HepG2 (cell line): ENCODE measurements around the gene SERTAD3. TPM values are rescaled to one million over a fixed set of nuclear protein-coding genes. Genes with fewer than 3 reads are reported as not detected.

Experiments used
- EP300 ChIP-seq, 3 experiments: sonication (generic) in 1 of 3; formaldehyde crosslinking in 1 of 3; IDR thresholded peaks; 2 replicates each; pipeline versions ENCODE4 v1.5.1 to v1.6.1; 2011 to 2020; ENCODE audit warnings: low read depth in 2 of 3, low read length in 2 of 3, borderline replicate concordance in 1 of 3, improper control_type of control experiment in 1 of 3, mild to moderate bottlenecking in 1 of 3, missing genetic modification reagents in 1 of 3, moderate library complexity in 1 of 3
- MED1 ChIP-seq: sonication (generic); formaldehyde crosslinking; IDR thresholded peaks from 2 replicates; pipeline ENCODE4 v1.4.0; 2020; ENCODE audit warnings: missing genetic modification reagents
- NR2C2 ChIP-seq: sonication (generic); formaldehyde crosslinking; IDR thresholded peaks from 2 replicates; pipeline ENCODE4 v1.4.0; 2020; ENCODE audit warnings: missing genetic modification reagents, mild to moderate bottlenecking, moderate library complexity, borderline replicate concordance
- NR2F6 ChIP-seq, 2 experiments: IDR thresholded peaks; 2 replicates each; pipeline ENCODE4 v1.6.1; 2016; ENCODE audit warnings: antibody characterized with exemption in 1 of 2, mild to moderate bottlenecking in 1 of 2
- SNAI1 ChIP-seq: sonication (generic); formaldehyde crosslinking; IDR thresholded peaks from 2 replicates; pipeline ENCODE4 v1.5.0; 2020; ENCODE audit warnings: mild to moderate bottlenecking, missing genetic modification reagents, borderline replicate concordance
- ZBTB44 ChIP-seq: sonication (generic); formaldehyde crosslinking; IDR thresholded peaks from 2 replicates; pipeline ENCODE4 v1.4.0; 2020; ENCODE audit warnings: missing genetic modification reagents
- ZNF121 ChIP-seq: sonication (generic); formaldehyde crosslinking; IDR thresholded peaks from 2 replicates; pipeline ENCODE4 v1.5.0; 2020; ENCODE audit warnings: mild to moderate bottlenecking, missing genetic modification reagents
- ZNF512B ChIP-seq: sonication (generic); formaldehyde crosslinking; IDR thresholded peaks from 2 replicates; pipeline ENCODE4 v1.5.1; 2020; ENCODE audit warnings: missing genetic modification reagents, mild to moderate bottlenecking, borderline replicate concordance
- ZSCAN30 ChIP-seq: sonication (generic); formaldehyde crosslinking; IDR thresholded peaks from 2 replicates; pipeline ENCODE4 v1.5.0; 2020; ENCODE audit warnings: mild to moderate bottlenecking, missing genetic modification reagents
- polyA plus RNA-seq, 8 experiments: library from polyadenylated mRNA; depleted of rRNA in 3 of 8; stranded (reverse) in 7 of 8; unstranded in 1 of 8; fragments of >200 nt; fragmentation: Illumina TruSeq in 4 of 8; extraction: Trizol in 4 of 8; gene quantifications; 2 replicates each; pipeline versions ENCODE4 v1.2.1 to v1.2.3, GENCODE V29; 2011 to 2016; ENCODE audit warnings: low read depth in 4 of 8, missing spikeins in 1 of 8, mixed read lengths in 1 of 8; ENCODE audit not compliant: insufficient read depth in 1 of 8
- total RNA-seq, 5 experiments: library from RNA; depleted of rRNA; stranded (reverse); fragments of >200 nt; fragmentation: Illumina TruSeq; extraction: Trizol; gene quantifications; 2 replicates each; pipeline ENCODE4 v1.2.3, GENCODE V29; 2016; ENCODE audit warnings: low read depth in 1 of 5
- TF ChIP-seq, protein P1 (sequence below): sonication (generic); formaldehyde crosslinking; IDR thresholded peaks from 2 replicates; pipeline ENCODE4 v1.5.0; 2020; ENCODE audit warnings: mild to moderate bottlenecking, missing genetic modification reagents, borderline replicate concordance
- TF ChIP-seq, protein P2 (sequence below): sonication (generic); formaldehyde crosslinking; IDR thresholded peaks from 2 replicates; pipeline ENCODE4 v1.4.0; 2020; ENCODE audit warnings: missing genetic modification reagents
- TF ChIP-seq, protein P3 (sequence below): IDR thresholded peaks from 2 replicates; pipeline ENCODE4 v1.6.1; 2016; ENCODE audit warnings: missing genetic modification reagents, missing compliant biosample characterization

Gene SERTAD3
- total and polyA plus RNA-seq, 2 of the 13 experiments (the other 11 are each of a cell fraction or from before 2014, with no cell fraction given), result 9.6 to 16.9 TPM

- TF ChIP-seq, protein P1, sequence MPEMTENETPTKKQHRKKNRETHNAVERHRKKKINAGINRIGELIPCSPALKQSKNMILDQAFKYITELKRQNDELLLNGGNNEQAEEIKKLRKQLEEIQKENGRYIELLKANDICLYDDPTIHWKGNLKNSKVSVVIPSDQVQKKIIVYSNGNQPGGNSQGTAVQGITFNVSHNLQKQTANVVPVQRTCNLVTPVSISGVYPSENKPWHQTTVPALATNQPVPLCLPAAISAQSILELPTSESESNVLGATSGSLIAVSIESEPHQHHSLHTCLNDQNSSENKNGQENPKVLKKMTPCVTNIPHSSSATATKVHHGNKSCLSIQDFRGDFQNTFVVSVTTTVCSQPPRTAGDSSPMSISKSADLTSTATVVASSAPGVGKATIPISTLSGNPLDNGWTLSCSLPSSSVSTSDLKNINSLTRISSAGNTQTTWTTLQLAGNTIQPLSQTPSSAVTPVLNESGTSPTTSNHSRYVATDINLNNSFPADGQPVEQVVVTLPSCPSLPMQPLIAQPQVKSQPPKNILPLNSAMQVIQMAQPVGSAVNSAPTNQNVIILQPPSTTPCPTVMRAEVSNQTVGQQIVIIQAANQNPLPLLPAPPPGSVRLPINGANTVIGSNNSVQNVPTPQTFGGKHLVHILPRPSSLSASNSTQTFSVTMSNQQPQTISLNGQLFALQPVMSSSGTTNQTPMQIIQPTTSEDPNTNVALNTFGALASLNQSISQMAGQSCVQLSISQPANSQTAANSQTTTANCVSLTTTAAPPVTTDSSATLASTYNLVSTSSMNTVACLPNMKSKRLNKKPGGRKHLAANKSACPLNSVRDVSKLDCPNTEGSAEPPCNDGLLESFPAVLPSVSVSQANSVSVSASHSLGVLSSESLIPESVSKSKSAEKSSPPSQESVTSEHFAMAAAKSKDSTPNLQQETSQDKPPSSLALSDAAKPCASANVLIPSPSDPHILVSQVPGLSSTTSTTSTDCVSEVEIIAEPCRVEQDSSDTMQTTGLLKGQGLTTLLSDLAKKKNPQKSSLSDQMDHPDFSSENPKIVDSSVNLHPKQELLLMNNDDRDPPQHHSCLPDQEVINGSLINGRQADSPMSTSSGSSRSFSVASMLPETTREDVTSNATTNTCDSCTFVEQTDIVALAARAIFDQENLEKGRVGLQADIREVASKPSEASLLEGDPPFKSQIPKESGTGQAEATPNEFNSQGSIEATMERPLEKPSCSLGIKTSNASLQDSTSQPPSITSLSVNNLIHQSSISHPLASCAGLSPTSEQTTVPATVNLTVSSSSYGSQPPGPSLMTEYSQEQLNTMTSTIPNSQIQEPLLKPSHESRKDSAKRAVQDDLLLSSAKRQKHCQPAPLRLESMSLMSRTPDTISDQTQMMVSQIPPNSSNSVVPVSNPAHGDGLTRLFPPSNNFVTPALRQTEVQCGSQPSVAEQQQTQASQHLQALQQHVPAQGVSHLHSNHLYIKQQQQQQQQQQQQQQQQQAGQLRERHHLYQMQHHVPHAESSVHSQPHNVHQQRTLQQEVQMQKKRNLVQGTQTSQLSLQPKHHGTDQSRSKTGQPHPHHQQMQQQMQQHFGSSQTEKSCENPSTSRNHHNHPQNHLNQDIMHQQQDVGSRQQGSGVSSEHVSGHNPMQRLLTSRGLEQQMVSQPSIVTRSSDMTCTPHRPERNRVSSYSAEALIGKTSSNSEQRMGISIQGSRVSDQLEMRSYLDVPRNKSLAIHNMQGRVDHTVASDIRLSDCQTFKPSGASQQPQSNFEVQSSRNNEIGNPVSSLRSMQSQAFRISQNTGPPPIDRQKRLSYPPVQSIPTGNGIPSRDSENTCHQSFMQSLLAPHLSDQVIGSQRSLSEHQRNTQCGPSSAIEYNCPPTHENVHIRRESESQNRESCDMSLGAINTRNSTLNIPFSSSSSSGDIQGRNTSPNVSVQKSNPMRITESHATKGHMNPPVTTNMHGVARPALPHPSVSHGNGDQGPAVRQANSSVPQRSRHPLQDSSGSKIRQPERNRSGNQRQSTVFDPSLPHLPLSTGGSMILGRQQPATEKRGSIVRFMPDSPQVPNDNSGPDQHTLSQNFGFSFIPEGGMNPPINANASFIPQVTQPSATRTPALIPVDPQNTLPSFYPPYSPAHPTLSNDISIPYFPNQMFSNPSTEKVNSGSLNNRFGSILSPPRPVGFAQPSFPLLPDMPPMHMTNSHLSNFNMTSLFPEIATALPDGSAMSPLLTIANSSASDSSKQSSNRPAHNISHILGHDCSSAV (CRISPR knock-in tag), result no peak
- TF ChIP-seq, protein P2, sequence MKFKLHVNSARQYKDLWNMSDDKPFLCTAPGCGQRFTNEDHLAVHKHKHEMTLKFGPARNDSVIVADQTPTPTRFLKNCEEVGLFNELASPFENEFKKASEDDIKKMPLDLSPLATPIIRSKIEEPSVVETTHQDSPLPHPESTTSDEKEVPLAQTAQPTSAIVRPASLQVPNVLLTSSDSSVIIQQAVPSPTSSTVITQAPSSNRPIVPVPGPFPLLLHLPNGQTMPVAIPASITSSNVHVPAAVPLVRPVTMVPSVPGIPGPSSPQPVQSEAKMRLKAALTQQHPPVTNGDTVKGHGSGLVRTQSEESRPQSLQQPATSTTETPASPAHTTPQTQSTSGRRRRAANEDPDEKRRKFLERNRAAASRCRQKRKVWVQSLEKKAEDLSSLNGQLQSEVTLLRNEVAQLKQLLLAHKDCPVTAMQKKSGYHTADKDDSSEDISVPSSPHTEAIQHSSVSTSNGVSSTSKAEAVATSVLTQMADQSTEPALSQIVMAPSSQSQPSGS (CRISPR knock-in tag), result 0 out of 2 replicates have a peak, but pooled peaks have one; percentile 11
- TF ChIP-seq NR2C2 (CRISPR knock-in tag), result no peak
- no peak for TF ChIP-seq ZNF512B (CRISPR knock-in tag)
- no peak for TF ChIP-seq ZSCAN30 (CRISPR knock-in tag)
- no peak for TF ChIP-seq ZBTB44 (CRISPR knock-in tag)
- TF ChIP-seq SNAI1 (CRISPR knock-in tag), result no peak
- no peak for TF ChIP-seq MED1
- no peak for TF ChIP-seq ZNF121
- no peak for TF ChIP-seq EP300 (IDR thresholded peaks at IDR 0.05; ENCODE audit: low read depth in 2 of 2, low read length in 2 of 2)
- TF ChIP-seq EP300 (CRISPR knock-in tag; IDR thresholded peaks at IDR 0.05; ENCODE audit: borderline replicate concordance), result no peak
- TF ChIP-seq, protein P3, sequence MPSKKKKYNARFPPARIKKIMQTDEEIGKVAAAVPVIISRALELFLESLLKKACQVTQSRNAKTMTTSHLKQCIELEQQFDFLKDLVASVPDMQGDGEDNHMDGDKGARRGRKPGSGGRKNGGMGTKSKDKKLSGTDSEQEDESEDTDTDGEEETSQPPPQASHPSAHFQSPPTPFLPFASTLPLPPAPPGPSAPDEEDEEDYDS (CRISPR knock-in tag), result peak; percentile 51; the same call in 1 of the 2 replicates
- TF ChIP-seq NR2F6 (IDR thresholded peaks at IDR 0.05), result no peak
- TF ChIP-seq NR2F6 (CRISPR knock-in tag; IDR thresholded peaks at IDR 0.05), result peak; percentile 11; the same call in 1 of the 2 replicates
Measured at GRCh38 chr19:40433391-40434216, 10.5 kb downstream of the SERTAD3 start (continued).
